T-helper 1 cell treated with Interleukin-12 subunit alpha and Interleukin-12 subunit beta and Interleukin-4 antibody, amounts not matched to agents 30 ng/mL and 1 ng/mL, for 36 hours (primary cell): ENCODE data around the gene SLC34A3. TPM values are rescaled to one million over a fixed set of nuclear protein-coding genes. Genes with fewer than 3 reads are reported as not detected.

Source experiments
- intact Hi-C: fragments of 100-400 bp; cut with micrococcal nuclease; formaldehyde crosslinking; loops from one replicate; pipeline ENCODE4 v1.15.1; 2024
- total RNA-seq: library from RNA; stranded (reverse); gene quantifications from 2 replicates; pipeline ENCODE4 v1.2.3, GENCODE V29; 2022

Gene SLC34A3
- total RNA-seq, 1 donor from 2014 or later: not detected

GRCh38 chr9:137216188-137216965, 14.3 kb upstream of the SLC34A3 start:
- intact Hi-C loops: no loop called here

GRCh38 chr9:137217276-137218211, 13.2 kb upstream of the SLC34A3 start:
- intact Hi-C loops: no loop called here

- intact Hi-C loops: no loop called here
Measured at GRCh38 chr9:137218212-137218753, 12.4 kb upstream of the SLC34A3 start.

- intact Hi-C loops: no loop called here
Measured at GRCh38 chr9:137218754-137219271, 11.9 kb upstream of the SLC34A3 start.

GRCh38 chr9:137219757-137220316, 10.9 kb upstream of the SLC34A3 start:
- intact Hi-C loops: loop anchor here (10.0 kb wide), 2 partner anchors 335 to 675 kb away; partner anchors contain the start of genes NOTCH1 and TRAF2

- intact Hi-C loops: loop anchor here (10.0 kb wide), 2 partner anchors 336 to 676 kb away; partner anchors contain the start of genes NOTCH1 and TRAF2
Measured at GRCh38 chr9:137220317-137221094, 10.2 kb upstream of the SLC34A3 start.

GRCh38 chr9:137221095-137221505, 9.6 kb upstream of the SLC34A3 start:
- intact Hi-C loops: loop anchor here (10.0 kb wide), 2 partner anchors 336 to 676 kb away; partner anchors contain the start of genes NOTCH1 and TRAF2

- intact Hi-C loops: loop anchor here (10.0 kb wide), 2 partner anchors 337 to 677 kb away; partner anchors contain the start of genes NOTCH1 and TRAF2
Measured at GRCh38 chr9:137221506-137222111, 9.1 kb upstream of the SLC34A3 start.

GRCh38 chr9:137222190-137223077, 8.3 kb upstream of the SLC34A3 start, which contains the start of gene RNF208:
RNF208 (minus strand) TSS chr9:137222240; CDS start chr9:137221212, 1,028 bp downstream.
- intact Hi-C loops: loop anchor here (1.0 to 10.0 kb wide), 16 partner anchors 14 to 678 kb away; partner anchors contain the start of genes ANAPC2, ARRDC1, MAN1B1 and NDOR1

GRCh38 chr9:137223078-137223970, 7.4 kb upstream of the SLC34A3 start:
- intact Hi-C loops: loop anchor here (1.0 to 10.0 kb wide), 16 partner anchors 13 to 679 kb away; partner anchors contain the start of genes ANAPC2, ARRDC1, MAN1B1 and NDOR1

- intact Hi-C loops: loop anchor here (10.0 kb wide), 2 partner anchors 340 to 680 kb away; partner anchors contain the start of genes NOTCH1 and TRAF2
Measured at GRCh38 chr9:137224830-137225694, 5.6 kb upstream of the SLC34A3 start, which contains the start of gene CYSRT1. CYSRT1 (plus strand) TSS chr9:137225174; CDS start chr9:137225622, 448 bp downstream.

GRCh38 chr9:137225699-137226331, 4.9 kb upstream of the SLC34A3 start:
- intact Hi-C loops: loop anchor here (2.0 to 10.0 kb wide), 3 partner anchors 179 to 681 kb away; partner anchors contain the start of genes NOTCH1, NPDC1 and TRAF2

GRCh38 chr9:137226338-137227053, 4.2 kb upstream of the SLC34A3 start:
- intact Hi-C loops: loop anchor here (1.0 to 10.0 kb wide), 6 partner anchors 10 to 682 kb away; partner anchors contain the start of genes NOTCH1, NPDC1 and TRAF2

GRCh38 chr9:137227054-137227852, 3.4 kb upstream of the SLC34A3 start, which contains the start of gene RNF224:
RNF224 (plus strand) TSS chr9:137227502; CDS start chr9:137228336, 834 bp downstream.
- intact Hi-C loops: loop anchor here (1.0 to 10.0 kb wide), 6 partner anchors 9 to 682 kb away; partner anchors contain the start of genes NOTCH1, NPDC1 and TRAF2
